Heart left ventricle (tissue), 13 donors: ENCODE measurements around the gene GALM.

Experiments used
- CTCF ChIP-seq, 12 donors: fragments of 200-600 bp; sonication (generic) in 4 of 12; IDR thresholded peaks; one replicate each; pipeline versions ENCODE4 v1.5.0 to v1.8.0; 2018 to 2022; ENCODE audit warnings: antibody characterized with exemption in 12 of 12, mild to moderate bottlenecking in 5 of 12
- POLR2A ChIP-seq, 2 donors: fragments of 450-650 bp; IDR thresholded peaks; one replicate each; pipeline ENCODE4 v1.6.1; 2017; ENCODE audit warnings: antibody characterized with exemption in 2 of 2, mild to moderate bottlenecking in 2 of 2, moderate library complexity in 2 of 2
- donor health status: ischemic (EF 13 %, LVEDD 7.1; RV severe dilation, severe dysfunction).
- donor health status: DM: no; HTN: yes; CAD: no.
- donor health status: DM: no; HTN: no; CAD: no.
- donor health status: ischemic (EF 25% LVEDD 6.9; RV normal size, moderate dysfunction).
- donor health status: ischemic (EF 25% LVEDD 5.7; RV mildly dilated, moderate dysfunction).
- donor health status: ischemic (EF 35%, LVEDD 5.7; RV mildly dilated, moderate dysfunction).
- donor health status: nonischemic (EF 11% LVEDD 7.7; RV severe dilation, severe dysfunction).
- donor health status: DM: yes; HTN: yes; CAD: no.
- donor health status: PGD.
- donor health status: ischemic (EF 29% LVEDD 5.4; RV normal size, mild dysfunction).
- donor health status: nonischemic (EF 23%, LVEDD 6.1; RV moderate dilation, normal function).

GRCh38 chr2:38754506-38754905 is 88.6 kb downstream of the GALM start:
- TF ChIP-seq CTCF (IDR thresholded peaks at IDR 0.05) = no peak
- TF ChIP-seq POLR2A (IDR thresholded peaks at IDR 0.05) = no peak
